Activated B cell treated with CpG ODN at 0.5 μM for 24 hours (primary cell): Measurements from ENCODE around the gene HEXD. TPM values are rescaled to one million over a fixed set of nuclear protein-coding genes. Genes with fewer than 3 reads are reported as not detected.

Experiments used
- ATAC-seq: fragments of 200-7000 bp; cut with Tn5 transposase; one replicate; pipeline ENCODE4 v1.10.0; 2021; ENCODE audit warnings: low read depth, mild to moderate bottlenecking, moderate library complexity
- CTCF ChIA-PET: fragments of 350-600 bp; sonication (Branson Sonifier 250); formaldehyde crosslinking; loops from one replicate; lab custom pipeline; 2021; ENCODE audit warnings: antibody characterized with exemption; lab: Charles Lee
- POLR2A ChIA-PET: fragments of 350-600 bp; sonication (Branson Sonifier 250); formaldehyde crosslinking; loops from one replicate; lab custom pipeline; 2021; ENCODE audit warnings: antibody characterized with exemption; lab: Charles Lee
- DNase-seq: peaks from one replicate; pipeline ENCODE4 v3.0.0; 2022
- H3K27ac Mint-ChIP-seq: one replicate; pipeline ENCODE4 v1.8.0; 2020; ENCODE audit warnings: mixed read lengths
- H3K27me3 Mint-ChIP-seq: one replicate; pipeline ENCODE4 v1.8.0; 2021; ENCODE audit warnings: mixed read lengths
- H3K36me3 Mint-ChIP-seq: one replicate; pipeline ENCODE4 v1.8.0; 2021; ENCODE audit warnings: low read depth, mixed read lengths
- H3K4me1 Mint-ChIP-seq: one replicate; pipeline ENCODE4 v1.8.0; 2021; ENCODE audit warnings: mixed read lengths
- H3K4me3 Mint-ChIP-seq: one replicate; pipeline ENCODE4 v1.8.0; 2020; ENCODE audit warnings: mild to moderate bottlenecking, mixed read lengths
- H3K9me3 Mint-ChIP-seq: one replicate; pipeline ENCODE4 v1.8.0; 2020; ENCODE audit warnings: mixed read lengths
- intact Hi-C: fragments of 100-400 bp; cut with micrococcal nuclease; formaldehyde crosslinking; loops from one replicate; pipeline ENCODE4 v1.15.1; 2024
- total RNA-seq: library from RNA; stranded (reverse); gene quantifications from 2 replicates; pipeline ENCODE4 v1.2.3, GENCODE V29; 2022
- TF ChIP-seq, protein P1 (sequence below): fragments of 200-600 bp; IDR thresholded peaks from one replicate; pipeline ENCODE4 v1.8.0; 2022; ENCODE audit warnings: antibody characterized with exemption, mild to moderate bottlenecking

The HEXD gene
- total RNA-seq, 1 donor from 2014 or later: 88.8 TPM

DNA sequence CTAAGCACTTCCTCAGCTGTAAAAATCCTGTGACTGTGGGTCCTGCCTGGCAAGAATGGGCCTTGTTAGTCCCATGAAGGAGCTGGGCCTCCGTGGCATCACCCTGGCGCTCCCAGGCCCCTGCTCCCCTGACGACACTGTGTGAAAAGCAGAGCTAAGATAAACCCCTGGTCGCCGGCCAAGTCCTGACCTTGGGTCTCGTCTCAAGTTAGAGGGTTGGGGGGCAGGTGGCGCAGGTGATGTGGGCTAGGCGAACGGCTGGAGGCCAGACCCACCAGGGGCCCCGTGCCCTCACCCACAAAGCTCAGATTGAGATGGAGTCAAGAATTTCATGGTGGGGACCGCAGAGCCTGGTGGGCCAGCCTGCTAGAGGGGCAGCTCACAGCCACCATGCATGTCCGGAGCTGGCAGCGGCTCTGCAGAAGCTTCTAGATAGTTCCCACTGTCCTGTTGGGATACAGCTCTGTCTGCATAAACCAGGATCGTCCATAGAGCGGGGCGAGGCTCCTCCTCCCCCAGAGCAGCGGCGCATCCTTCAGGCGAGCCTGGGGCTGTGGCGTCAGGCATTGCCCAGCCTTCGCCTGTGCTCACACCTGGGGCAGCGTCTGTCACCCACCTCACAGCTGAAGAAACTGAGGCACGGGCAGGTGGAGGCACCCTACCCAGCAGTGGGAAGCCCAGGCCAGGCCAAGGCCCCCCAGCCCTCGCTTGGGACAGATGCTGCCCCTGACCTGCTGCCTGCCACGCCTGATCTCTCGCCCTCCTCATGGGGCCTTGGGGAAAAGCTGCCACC lies 20.4 kb downstream of the HEXD start:
- no peaks in the 10 kb centered on the region for H3K27me3 Mint-ChIP-seq
- no peak for DNase-seq
- H3K27ac Mint-ChIP-seq: peak overlapping the region; percentile 59
- ChIA-PET POLR2A (interaction anchor here (0.6 to 10.6 kb wide), 3 partner anchors 10 to 67 kb away, joined by 3 to 130 read pairs (median 7); partner anchors contain the start of genes CYBC1 and NARF), CTCF (interaction anchor here (0.7 kb wide), 1 partner anchor 13 kb away, joined by 3 read pairs; no protein-coding TSS in a partner anchor)
- TF ChIP-seq, protein P1, sequence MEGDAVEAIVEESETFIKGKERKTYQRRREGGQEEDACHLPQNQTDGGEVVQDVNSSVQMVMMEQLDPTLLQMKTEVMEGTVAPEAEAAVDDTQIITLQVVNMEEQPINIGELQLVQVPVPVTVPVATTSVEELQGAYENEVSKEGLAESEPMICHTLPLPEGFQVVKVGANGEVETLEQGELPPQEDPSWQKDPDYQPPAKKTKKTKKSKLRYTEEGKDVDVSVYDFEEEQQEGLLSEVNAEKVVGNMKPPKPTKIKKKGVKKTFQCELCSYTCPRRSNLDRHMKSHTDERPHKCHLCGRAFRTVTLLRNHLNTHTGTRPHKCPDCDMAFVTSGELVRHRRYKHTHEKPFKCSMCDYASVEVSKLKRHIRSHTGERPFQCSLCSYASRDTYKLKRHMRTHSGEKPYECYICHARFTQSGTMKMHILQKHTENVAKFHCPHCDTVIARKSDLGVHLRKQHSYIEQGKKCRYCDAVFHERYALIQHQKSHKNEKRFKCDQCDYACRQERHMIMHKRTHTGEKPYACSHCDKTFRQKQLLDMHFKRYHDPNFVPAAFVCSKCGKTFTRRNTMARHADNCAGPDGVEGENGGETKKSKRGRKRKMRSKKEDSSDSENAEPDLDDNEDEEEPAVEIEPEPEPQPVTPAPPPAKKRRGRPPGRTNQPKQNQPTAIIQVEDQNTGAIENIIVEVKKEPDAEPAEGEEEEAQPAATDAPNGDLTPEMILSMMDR: no peak
- intact Hi-C loops: no loop called here
- H3K4me3 Mint-ChIP-seq: no peak overlapping the region
- peaks cover 32% of the 10 kb centered on the region for H3K36me3 Mint-ChIP-seq
- no peaks in the 10 kb centered on the region for H3K9me3 Mint-ChIP-seq
- no peak for ATAC-seq
- peaks cover 61% of the 10 kb centered on the region for H3K4me1 Mint-ChIP-seq

DNA sequence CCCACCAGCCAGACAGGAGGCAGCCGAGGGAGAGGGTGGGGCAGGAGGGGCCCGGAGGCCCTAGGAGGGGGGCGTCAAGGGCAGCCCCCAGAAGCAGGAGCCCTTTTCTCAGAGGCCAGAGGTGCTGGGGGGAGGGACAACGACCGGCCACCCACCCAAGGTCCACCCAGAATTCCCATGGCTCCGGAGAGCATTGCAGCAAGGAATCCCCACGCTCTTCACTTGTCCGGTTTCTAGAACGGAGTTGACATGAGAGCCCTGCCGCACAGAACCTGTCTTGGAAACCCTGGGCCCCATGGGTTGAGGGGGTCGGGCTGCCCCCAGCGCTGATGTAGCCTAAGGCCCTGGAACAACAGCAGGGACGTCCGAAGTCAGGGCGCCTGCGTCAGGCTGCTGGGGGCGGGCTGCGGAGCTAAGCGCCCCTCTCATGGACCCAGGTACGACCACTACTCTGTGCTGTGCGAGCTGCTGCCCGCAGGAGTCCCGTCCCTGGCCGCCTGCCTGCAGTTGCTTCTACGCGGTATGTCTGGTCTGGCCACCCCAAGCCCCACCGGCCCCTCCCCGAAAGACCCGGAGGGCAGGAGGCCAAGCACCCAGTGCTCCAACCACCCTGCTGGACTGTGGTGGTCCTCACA lies 21.2 kb downstream of the HEXD start:
- ChIA-PET CTCF (no interaction called here), POLR2A (interaction anchor here (1.4 to 10.6 kb wide), 2 partner anchors 9 to 19 kb away, joined by 7 to 130 read pairs; partner anchors contain the start of genes CYBC1 and NARF)
- peaks cover 37% of the 10 kb centered on the region for H3K36me3 Mint-ChIP-seq
- DNase-seq (no peak), ATAC-seq (no peak)
- no peaks in the 10 kb centered on the region for H3K9me3 Mint-ChIP-seq
- H3K27me3 Mint-ChIP-seq: no peaks in the 10 kb centered on the region
- TF ChIP-seq, protein P1: no peak
- no peak overlapping the region for H3K27ac Mint-ChIP-seq
- intact Hi-C loops: no loop called here
- H3K4me1 Mint-ChIP-seq: peaks cover 54% of the 10 kb centered on the region
- H3K4me3 Mint-ChIP-seq: no peak overlapping the region

DNA sequence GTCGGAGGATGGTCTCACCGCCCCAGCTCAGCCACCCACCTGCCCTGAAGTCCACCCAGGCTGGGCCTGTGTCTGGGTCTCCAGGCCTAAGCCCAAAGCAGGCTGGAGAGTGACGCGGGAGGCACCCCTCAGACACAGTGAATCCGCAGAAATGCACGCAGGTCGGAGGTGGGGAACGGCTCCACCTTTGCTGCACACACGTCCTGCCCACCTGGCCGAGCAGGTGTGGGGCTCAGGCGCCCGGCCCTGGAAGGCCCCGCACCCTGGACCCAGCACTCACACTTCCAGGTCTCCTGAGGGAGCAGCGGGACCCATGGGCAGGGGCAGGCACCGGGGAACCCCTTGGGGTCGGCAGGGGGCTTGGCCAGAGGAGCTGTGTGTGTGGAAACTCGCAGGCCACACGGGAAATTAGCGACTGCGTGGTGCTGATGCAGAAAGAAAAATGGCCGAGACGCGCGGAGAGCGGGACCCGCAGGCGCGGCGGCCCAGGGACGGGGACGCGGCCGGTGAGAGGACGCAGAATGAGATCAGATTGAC lies 21.8 kb downstream of the HEXD start:
- CTCF ChIA-PET: no interaction called here
- intact Hi-C loops: loop anchor here (1.0 kb wide), 1 partner anchor 9 kb away; no protein-coding TSS in a partner anchor

DNA sequence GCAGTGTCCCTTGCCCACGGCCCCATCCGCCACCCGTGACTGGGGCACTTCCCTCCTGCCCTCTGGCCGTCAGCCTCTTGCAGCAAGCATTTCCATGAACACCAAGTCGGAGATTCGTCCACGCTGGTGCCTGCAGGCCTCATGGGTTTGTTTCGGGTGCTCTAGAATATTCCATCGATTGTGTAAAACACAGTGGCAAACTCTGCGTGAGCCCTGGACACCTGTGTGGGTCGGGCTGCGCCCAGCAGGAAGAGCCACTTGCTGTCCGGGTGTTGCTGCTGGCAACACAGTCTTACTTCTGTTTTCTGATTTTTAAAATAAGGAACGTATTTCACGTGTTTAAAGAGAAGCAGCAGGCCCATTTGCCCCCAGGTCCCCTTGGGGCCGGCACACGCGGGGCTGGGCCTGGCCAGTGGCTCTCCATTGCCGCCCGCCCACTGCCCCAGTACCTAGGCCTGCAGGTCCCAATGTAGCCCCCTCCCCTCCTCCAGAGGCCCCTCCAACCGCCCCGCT lies 22.4 kb downstream of the HEXD start:
- ChIA-PET CTCF (interaction anchor here (1.7 kb wide), 1 partner anchor 113 kb away, joined by 4 read pairs; no protein-coding TSS in a partner anchor), POLR2A (interaction anchor here (0.6 to 10.6 kb wide), 4 partner anchors 8 to 417 kb away, joined by 7 to 130 read pairs (median 10); partner anchors contain the start of genes CYBC1 and NARF)
- peaks cover 43% of the 10 kb centered on the region for H3K36me3 Mint-ChIP-seq
- ATAC-seq (peak; percentile 56), DNase-seq (no peak)
- H3K27ac Mint-ChIP-seq: peak overlapping the region; percentile 85
- TF ChIP-seq, protein P1: no peak
- intact Hi-C loops: loop anchor here (1.0 kb wide), 1 partner anchor 9 kb away; no protein-coding TSS in a partner anchor
- peaks cover 44% of the 10 kb centered on the region for H3K4me1 Mint-ChIP-seq
- H3K9me3 Mint-ChIP-seq: no peaks in the 10 kb centered on the region
- H3K4me3 Mint-ChIP-seq: peak overlapping the region; percentile 63
- H3K27me3 Mint-ChIP-seq: no peaks in the 10 kb centered on the region

More for the DNA sequence above, 21.8 kb downstream of the HEXD start:
- no peak for ATAC-seq
- POLR2A ChIA-PET: interaction anchor here (0.6 to 10.6 kb wide), 2 partner anchors 9 to 173 kb away, joined by 11 to 130 read pairs; partner anchors contain the start of gene CYBC1
- Mint-ChIP-seq H3K4me3 (no peak overlapping the region), H3K36me3 (peaks cover 42% of the 10 kb centered on the region), H3K9me3 (no peaks in the 10 kb centered on the region), H3K27ac (peak overlapping the region; percentile 85), H3K27me3 (no peaks in the 10 kb centered on the region), H3K4me1 (peaks cover 48% of the 10 kb centered on the region)
- TF ChIP-seq, protein P1: no peak
- no peak for DNase-seq
